GM18867 (cell line): ENCODE measurements around the gene CEP57.
"Not testable (repeated sequence)": the region's sequence is repeated elsewhere in the genome, so short reads cannot be mapped to it uniquely, and the experiment has no call there.

ENCODE experiments used
- ATAC-seq: cut with Tn5 transposase; IDR thresholded peaks from one replicate; pipeline ENCODE4 v1.9.1; 2021; ENCODE audit warnings: mild to moderate bottlenecking, moderate library complexity; ENCODE audit not compliant: unreplicated experiment

Gene CEP57

GRCh38 chr11:95853138-95853537 is 62.8 kb downstream of the CEP57 start:
- no peak for ATAC-seq

- ATAC-seq, result no peak
These were observed 63.6 kb downstream of the CEP57 start for GRCh38 chr11:95853862-95854261.

- ATAC-seq, result not testable (repeated sequence)
These were observed 64.1 kb downstream of the CEP57 start for GRCh38 chr11:95854362-95854761.

- ATAC-seq, result not testable (repeated sequence)
These were observed 69.7 kb downstream of the CEP57 start for GRCh38 chr11:95860024-95860423.

- ATAC-seq, result no peak
These were observed 73.3 kb downstream of the CEP57 start for GRCh38 chr11:95863486-95864140.

GRCh38 chr11:95867105-95867504 is 76.8 kb downstream of the CEP57 start:
- no peak for ATAC-seq

GRCh38 chr11:95870877-95871276 is 80.6 kb downstream of the CEP57 start:
- not testable (repeated sequence) for ATAC-seq

- no peak for ATAC-seq
These were observed 87.0 kb downstream of the CEP57 start for GRCh38 chr11:95877291-95877690.
